Skeletal muscle tissue (tissue), 4 donors: ENCODE data around the gene LHFPL2. TPM values are rescaled to one million over a fixed set of nuclear protein-coding genes. Genes with fewer than 3 reads are reported as not detected.

ENCODE experiments used
- H3K27ac ChIP-seq: one replicate; pipeline ENCODE4 v1.7.0; 2013; ENCODE audit warnings: mild to moderate bottlenecking, low read depth, low read length, inconsistent platforms
- H3K27me3 ChIP-seq, 3 donors: one replicate each; pipeline ENCODE4 v1.7.0; 2013; ENCODE audit warnings: low read length in 3 of 3; ENCODE audit not compliant: control insufficient read depth in 3 of 3, insufficient read depth in 3 of 3
- H3K36me3 ChIP-seq, 3 donors: one replicate each; pipeline ENCODE4 v1.7.0; 2013; ENCODE audit warnings: low read length in 3 of 3; ENCODE audit not compliant: control insufficient read depth in 3 of 3, insufficient read depth in 3 of 3
- H3K4me1 ChIP-seq, 3 donors: one replicate each; pipeline ENCODE4 v1.7.0; 2013; ENCODE audit warnings: low read length in 3 of 3, mild to moderate bottlenecking in 3 of 3; ENCODE audit not compliant: control insufficient read depth in 3 of 3, insufficient read depth in 3 of 3
- H3K4me3 ChIP-seq, 3 donors: one replicate each; pipeline ENCODE4 v1.7.0; 2013; ENCODE audit warnings: low read length in 3 of 3
- H3K9ac ChIP-seq, 3 donors: one replicate each; pipeline ENCODE4 v1.7.0; 2013; ENCODE audit warnings: low read length in 3 of 3, mild to moderate bottlenecking in 3 of 3, moderate library complexity in 2 of 3, low read depth in 1 of 3
- H3K9me3 ChIP-seq, 3 donors: one replicate each; pipeline ENCODE4 v1.7.0; 2013; ENCODE audit warnings: low read length in 3 of 3; ENCODE audit not compliant: control insufficient read depth in 3 of 3
- total RNA-seq: library from RNA; depleted of rRNA; stranded (reverse); fragments of >200 nt; gene quantifications from one replicate; pipeline ENCODE4 v1.2.3, GENCODE V29; 2014
- donor health status: Osteomylitis.

Gene LHFPL2
- total RNA-seq, 1 donor from 2014 or later, result 54.8 TPM

DNA sequence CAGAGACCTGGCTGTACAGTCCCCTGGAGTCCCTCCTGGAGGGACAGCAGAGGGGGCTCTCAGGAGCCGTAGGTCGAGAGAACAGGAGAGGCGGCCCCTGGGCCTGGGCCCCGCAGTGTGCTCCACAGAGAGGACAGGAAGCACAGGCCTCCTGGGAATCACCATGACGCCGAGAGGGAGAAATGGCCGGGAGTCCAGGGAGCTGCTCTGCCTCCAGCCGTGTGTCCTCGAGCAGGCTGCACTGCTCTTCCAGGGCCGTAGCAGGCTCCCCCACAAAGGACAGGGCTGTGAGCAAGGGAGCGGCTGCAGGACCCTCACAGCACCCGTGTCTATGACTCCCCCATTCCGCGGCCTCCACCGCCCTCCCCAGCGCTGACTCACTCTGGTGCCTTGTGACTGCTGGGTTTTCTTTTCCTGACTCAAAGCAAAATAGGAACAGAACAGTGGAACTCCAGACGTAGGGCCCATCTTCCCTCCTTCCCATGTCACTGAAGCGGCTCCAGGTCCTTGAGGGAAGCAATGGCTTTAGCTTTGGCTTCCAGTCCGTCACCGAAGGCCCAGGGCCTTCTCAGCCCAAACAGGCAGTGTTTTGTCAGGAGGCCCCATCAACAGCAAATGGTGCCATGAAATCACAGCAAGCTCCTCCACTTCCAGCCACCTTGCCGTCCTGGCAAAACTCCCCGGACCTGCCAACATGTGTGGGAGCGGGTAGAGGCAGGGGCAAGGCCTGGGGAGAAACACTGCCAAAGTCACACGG, 114.2 kb downstream of the LHFPL2 start:
- H3K4me3 ChIP-seq, result no peak overlapping the region
- peak overlapping the region; percentile 54 for H3K27ac ChIP-seq
- H3K9ac ChIP-seq, result peak overlapping the region in 1 of 3 donors; percentile 46
- no peaks in the 10 kb centered on the region for H3K36me3 ChIP-seq
- H3K9me3 ChIP-seq, result no peaks in the 10 kb centered on the region
- peaks cover 3 to 7% (median 4%) of the 10 kb centered on the region in 3 donors for H3K4me1 ChIP-seq
- no peaks in the 10 kb centered on the region for H3K27me3 ChIP-seq

DNA sequence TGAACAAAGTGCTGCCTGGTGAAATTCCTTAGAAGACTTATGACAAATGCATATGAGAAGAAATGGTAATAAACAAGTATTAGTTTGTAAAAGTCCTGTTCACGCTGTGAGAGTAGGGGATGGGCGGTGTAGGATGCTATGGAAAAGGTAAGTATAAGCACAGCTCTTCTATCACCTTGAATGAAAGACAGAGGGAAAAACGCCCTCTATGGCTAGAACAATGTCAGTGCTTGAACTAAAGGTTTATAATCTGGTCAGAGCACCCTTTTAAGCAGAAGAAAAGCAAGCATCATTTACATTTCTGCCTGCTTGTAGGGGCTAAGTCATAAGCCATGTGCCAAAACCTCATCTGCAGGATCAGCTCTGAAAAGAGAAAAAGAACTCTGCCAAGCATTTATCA, 115.2 kb downstream of the LHFPL2 start:
- Histone ChIP-seq H3K4me1 (peaks cover 3 to 7% (median 4%) of the 10 kb centered on the region in 3 donors), H3K9ac (no peak overlapping the region), H3K27ac (no peak overlapping the region), H3K9me3 (no peaks in the 10 kb centered on the region), H3K4me3 (no peak overlapping the region), H3K36me3 (no peaks in the 10 kb centered on the region), H3K27me3 (no peaks in the 10 kb centered on the region)

DNA sequence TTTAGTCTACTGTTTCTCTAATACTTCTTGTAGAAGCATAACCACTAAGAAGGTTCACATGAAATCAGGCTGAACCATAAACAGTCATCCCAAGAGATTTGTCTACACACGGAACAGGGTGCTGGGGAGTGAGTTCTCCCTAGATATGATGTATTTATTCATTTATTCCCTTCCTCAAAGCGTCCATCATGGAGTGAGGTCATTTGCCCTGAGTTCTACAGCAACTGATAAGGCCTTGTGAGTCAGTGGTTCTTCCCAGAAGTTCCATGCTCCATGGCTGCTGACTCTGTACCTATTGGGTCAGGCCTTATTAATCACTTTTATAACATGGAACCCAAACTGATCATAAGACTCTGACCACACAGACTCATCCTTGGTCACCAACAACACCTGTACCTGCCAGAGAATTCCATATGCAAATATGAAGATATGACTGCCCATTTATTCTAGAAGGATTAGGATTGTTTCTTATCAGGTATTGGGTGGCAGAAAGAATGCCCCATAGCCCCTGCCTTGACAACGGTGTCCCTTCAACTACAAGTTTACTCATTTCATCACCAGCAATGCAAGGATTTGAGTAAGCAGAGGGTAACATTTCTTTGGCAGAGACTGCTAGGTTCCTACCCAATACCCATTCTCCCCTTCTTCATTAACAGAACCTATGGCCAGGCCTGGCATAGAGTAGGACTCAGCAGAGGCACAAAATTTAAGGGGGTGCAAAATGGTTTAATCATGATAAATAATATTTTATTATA, 118.1 kb downstream of the LHFPL2 start:
- Histone ChIP-seq H3K27me3 (no peaks in the 10 kb centered on the region), H3K27ac (no peak overlapping the region), H3K36me3 (no peaks in the 10 kb centered on the region), H3K4me1 (peaks cover 3 to 21% (median 15%) of the 10 kb centered on the region in 3 donors), H3K9ac (no peak overlapping the region), H3K9me3 (no peaks in the 10 kb centered on the region), H3K4me3 (no peak overlapping the region)

DNA sequence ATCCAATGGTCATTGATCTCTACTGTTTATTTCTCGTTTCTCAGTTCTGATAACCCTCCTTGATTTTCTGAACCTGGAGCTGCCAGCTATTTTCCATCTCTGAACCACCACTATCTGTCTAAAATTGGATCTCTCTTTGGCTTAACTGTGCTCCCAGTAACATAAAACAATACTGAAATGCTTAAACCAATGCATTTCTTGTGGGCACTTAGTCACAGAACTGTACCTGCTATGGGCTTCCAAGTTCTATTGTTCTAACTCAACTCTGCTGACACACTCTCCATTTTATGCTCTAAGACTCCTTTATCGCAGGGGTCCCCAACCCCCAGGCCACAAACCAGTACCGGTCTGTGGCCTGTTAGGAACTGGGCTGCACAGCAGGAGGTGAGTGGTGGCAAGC, 120.6 kb downstream of the LHFPL2 start:
- peak overlapping the region; percentile 83 for H3K27ac ChIP-seq
- peaks cover 0 to 17% (median 16%) of the 10 kb centered on the region in 3 donors for H3K4me1 ChIP-seq
- H3K9me3 ChIP-seq, result no peaks in the 10 kb centered on the region
- no peak overlapping the region for H3K4me3 ChIP-seq
- H3K9ac ChIP-seq, result peak overlapping the region in 1 of 3 donors; percentile 27
- no peaks in the 10 kb centered on the region for H3K27me3 ChIP-seq
- H3K36me3 ChIP-seq, result no peaks in the 10 kb centered on the region

DNA sequence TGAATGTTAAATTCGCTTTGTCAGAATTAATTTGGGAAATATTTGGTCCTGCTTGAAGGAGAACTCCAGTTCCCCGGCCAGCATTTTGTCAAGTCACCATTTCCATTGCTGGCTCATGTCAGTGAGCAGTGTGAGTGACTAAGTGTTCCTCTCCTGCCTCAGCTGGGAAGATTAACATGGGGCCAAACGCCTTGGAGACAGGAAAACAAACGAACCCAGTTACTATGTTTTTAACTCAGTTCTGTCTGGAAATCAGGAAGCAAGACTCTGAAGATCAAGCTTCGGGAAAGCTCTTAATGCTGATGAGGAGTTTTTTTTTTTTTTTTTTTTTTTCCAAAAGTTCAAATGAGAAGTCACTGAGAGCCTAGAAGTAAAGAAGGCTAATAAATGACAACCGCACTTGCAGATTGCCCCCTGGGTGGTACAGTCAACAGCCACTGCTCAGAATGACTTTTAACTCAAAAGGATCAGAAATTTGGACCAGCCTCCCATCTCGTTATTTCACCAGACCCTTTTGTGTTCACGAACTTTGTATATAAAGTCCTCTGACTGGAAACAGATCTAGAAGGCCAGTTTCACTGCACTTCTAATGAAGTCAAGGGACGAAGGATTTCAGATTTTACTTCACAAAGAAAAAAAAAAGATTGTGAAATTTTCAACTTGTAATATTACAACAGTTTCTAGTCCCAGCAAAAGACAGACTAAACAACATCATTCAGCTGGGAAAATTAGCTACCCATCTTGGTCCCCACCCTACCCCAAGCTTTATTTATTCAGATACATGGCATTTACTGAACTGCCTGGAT, 121.3 kb downstream of the LHFPL2 start:
- peak overlapping the region; percentile 83 for H3K27ac ChIP-seq
- peak overlapping the region in 1 of 3 donors; percentile 27 for H3K9ac ChIP-seq
- no peaks in the 10 kb centered on the region for H3K36me3 ChIP-seq
- H3K4me3 ChIP-seq, result no peak overlapping the region
- H3K4me1 ChIP-seq, result peaks cover 0 to 17% (median 16%) of the 10 kb centered on the region in 3 donors
- no peaks in the 10 kb centered on the region for H3K9me3 ChIP-seq
- no peaks in the 10 kb centered on the region for H3K27me3 ChIP-seq

DNA sequence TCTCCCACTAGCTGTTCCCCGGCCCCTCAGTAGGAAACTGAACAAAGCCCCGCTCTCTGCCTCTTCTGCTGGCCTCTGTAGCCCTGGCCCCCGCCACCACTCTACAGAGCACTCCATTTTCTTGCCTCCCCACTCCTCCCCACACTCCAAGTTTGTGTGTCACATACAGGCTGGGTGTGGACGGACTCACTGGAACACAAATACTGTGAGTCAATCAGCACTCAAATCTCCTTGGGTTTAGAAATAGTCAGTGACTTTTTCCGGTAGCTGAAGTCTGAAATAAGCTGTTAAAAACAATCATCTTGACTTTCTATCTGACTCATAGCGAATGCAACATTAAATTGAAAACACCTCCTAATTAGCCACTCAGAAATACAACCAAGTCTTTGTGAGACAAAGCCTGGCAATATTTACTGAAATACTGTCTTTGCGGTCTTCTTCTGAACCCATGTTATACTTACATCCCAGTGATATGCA, 122.5 kb downstream of the LHFPL2 start:
- Histone ChIP-seq H3K4me1 (peaks cover 0 to 17% (median 16%) of the 10 kb centered on the region in 3 donors), H3K9ac (peak overlapping the region in 1 of 3 donors; percentile 30), H3K36me3 (no peaks in the 10 kb centered on the region), H3K4me3 (no peak overlapping the region), H3K27me3 (no peaks in the 10 kb centered on the region), H3K9me3 (no peaks in the 10 kb centered on the region), H3K27ac (peak overlapping the region; percentile 75)

DNA sequence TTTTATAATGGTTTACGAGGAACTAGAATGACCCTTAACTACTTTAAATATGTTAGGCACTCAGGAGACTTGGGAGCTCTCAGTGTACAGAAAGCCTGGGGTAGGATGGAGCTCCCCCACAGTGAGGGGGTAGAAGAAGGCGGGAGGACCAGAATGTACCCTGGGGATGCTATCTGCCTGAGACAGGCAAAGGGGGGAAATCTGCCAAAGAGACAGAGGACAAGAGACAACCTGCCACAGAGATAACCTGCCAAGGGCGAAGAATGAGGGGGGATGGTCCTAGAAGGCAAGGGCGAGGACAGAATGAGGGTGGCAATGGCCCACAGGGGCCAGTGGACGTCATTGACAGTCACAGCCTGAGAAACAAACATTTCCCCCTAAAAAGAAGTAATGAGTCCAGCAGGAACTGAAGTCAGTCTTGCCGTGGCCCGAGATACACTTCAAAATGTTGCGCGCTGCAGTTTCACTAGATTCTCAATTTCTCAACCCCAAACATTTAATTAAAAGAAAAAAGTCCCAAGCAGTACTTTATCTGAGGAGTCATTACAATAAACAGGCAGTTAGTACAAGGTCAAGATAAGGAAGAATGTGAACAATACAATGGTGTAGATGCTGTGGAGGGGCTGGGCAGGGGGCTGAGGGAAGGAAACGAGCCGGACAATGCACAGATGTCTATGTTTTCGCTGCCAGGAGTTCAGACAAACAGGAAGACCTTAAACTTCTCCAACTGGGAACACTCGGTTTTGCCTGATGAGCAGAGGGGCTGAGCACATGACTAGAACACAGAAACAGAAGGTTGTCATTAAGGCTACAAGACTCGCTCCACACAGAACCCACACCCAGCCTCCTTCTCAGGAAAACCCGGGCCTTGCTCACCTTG, 125.0 kb downstream of the LHFPL2 start:
- peaks cover 3 to 24% (median 22%) of the 10 kb centered on the region in 3 donors for H3K4me1 ChIP-seq
- no peak overlapping the region for H3K9ac ChIP-seq
- no peaks in the 10 kb centered on the region for H3K27me3 ChIP-seq
- H3K36me3 ChIP-seq, result no peaks in the 10 kb centered on the region
- no peaks in the 10 kb centered on the region for H3K9me3 ChIP-seq
- H3K4me3 ChIP-seq, result no peak overlapping the region
- H3K27ac ChIP-seq, result peak overlapping the region; percentile 59

DNA sequence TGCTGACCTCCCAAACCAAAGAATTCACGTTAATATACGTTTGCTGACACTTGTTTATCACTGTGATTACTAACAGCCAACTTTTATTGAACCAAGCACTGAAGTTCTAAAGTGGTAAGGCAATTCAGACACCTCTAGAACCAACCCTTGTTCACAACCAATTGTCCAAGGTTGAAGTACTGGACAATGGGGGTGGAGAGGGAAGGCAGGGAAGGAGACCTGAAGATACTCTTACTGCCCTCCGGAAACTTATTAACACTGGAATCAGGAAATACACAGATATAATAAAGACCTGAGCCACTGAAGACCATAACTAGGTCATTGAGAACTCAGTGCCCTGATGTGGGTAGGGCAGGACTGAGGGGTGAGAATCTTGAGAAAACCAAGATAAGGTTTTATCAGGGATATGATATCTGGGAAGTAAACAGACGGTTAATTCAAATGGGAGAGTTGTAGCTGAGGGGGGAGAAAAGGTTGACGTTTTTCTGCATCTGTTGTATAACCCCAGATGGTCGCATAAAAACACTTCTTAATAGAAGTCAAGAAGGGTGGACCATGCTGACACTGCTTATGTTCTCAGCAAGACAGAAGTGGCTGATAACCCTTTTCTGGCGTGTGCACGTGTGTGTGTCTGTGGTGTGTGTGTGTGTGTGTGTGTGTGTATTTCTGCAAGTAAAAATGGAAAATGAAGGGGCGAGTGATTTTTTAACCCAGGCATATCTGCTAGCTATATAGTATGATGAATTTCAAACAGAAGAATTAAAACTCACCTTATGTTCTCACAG, 125.9 kb downstream of the LHFPL2 start:
- Histone ChIP-seq H3K9ac (no peak overlapping the region), H3K9me3 (no peaks in the 10 kb centered on the region), H3K4me3 (no peak overlapping the region), H3K27me3 (no peaks in the 10 kb centered on the region), H3K4me1 (peaks cover 7 to 21% (median 20%) of the 10 kb centered on the region in 3 donors), H3K27ac (peak overlapping the region; percentile 59), H3K36me3 (no peaks in the 10 kb centered on the region)
